Omental fat pad (tissue), 4 donors: ENCODE data around the gene FCER2. TPM values are rescaled to one million over a fixed set of nuclear protein-coding genes. Genes with fewer than 3 reads are reported as not detected.

Experiments
- ATAC-seq: fragments of 150-250 bp; one replicate; pipeline ENCODE4 v1.9.1; 2016; ENCODE audit warnings: mild to moderate bottlenecking, moderate library complexity; ENCODE audit not compliant: low FRiP score
- DNase-seq: peaks from one replicate; pipeline ENCODE4 v3.0.0-alpha.2; 2019; ENCODE audit warnings: low spot score
- total RNA-seq, 4 donors: library from RNA; depleted of rRNA; stranded (reverse); fragments of >200 nt; gene quantifications; one replicate each; pipeline ENCODE4 v1.1.0, GENCODE V29; 2016
- TF ChIP-seq, protein P1 (sequence below), 3 donors: fragments of 450-650 bp; IDR thresholded peaks; one replicate each; pipeline ENCODE4 v1.5.1; 2016 to 2017; ENCODE audit warnings: antibody characterized with exemption in 3 of 3, mild to moderate bottlenecking in 3 of 3, moderate library complexity in 2 of 3

The FCER2 gene
- total RNA-seq, 4 donors from 2014 or later, result 0.65 to 1.8 (median 1.0) TPM

- ATAC-seq, result no peak
- no peak for DNase-seq
- TF ChIP-seq, protein P1, sequence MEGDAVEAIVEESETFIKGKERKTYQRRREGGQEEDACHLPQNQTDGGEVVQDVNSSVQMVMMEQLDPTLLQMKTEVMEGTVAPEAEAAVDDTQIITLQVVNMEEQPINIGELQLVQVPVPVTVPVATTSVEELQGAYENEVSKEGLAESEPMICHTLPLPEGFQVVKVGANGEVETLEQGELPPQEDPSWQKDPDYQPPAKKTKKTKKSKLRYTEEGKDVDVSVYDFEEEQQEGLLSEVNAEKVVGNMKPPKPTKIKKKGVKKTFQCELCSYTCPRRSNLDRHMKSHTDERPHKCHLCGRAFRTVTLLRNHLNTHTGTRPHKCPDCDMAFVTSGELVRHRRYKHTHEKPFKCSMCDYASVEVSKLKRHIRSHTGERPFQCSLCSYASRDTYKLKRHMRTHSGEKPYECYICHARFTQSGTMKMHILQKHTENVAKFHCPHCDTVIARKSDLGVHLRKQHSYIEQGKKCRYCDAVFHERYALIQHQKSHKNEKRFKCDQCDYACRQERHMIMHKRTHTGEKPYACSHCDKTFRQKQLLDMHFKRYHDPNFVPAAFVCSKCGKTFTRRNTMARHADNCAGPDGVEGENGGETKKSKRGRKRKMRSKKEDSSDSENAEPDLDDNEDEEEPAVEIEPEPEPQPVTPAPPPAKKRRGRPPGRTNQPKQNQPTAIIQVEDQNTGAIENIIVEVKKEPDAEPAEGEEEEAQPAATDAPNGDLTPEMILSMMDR (IDR thresholded peaks at IDR 0.05), result no peak
Observed at GRCh38 chr19:7733376-7733775, 31.4 kb upstream of the FCER2 start.

DNA sequence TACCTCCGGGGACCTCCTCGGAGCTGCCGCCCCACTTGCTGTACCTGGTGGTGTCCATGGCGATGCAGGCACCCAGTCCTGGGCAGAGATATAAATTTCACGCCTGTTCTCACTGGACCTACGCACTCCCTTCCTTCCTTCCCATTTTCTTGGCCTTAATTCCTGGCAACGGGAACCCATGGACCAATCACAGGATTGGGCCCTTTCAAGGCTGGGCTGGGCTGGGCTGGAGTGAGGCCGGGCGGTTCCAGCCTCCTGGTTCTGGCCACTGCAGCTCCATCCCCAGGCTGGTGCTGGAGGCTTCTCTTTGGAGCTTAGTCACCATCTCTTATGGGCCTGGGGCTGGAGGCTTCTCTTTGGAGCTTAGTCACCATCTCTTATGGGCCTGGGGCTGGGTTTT lies 30.1 kb upstream of the FCER2 start, which contains the start of gene CLEC4G:
Gene CLEC4G, minus strand, starts transcription at position 66 of the 400 bp plus-strand sequence. Its CDS starts 8 bp downstream, at position 58.
- no peak for DNase-seq
- ATAC-seq, result no peak
- TF ChIP-seq, protein P1 (IDR thresholded peaks at IDR 0.05), result no peak

GRCh38 chr19:7731615-7732014 lies 29.7 kb upstream of the FCER2 start:
- ATAC-seq, result no peak
- DNase-seq, result no peak

GRCh38 chr19:7731218-7731595 lies 29.3 kb upstream of the FCER2 start:
- ATAC-seq, result no peak
- TF ChIP-seq, protein P1 (IDR thresholded peaks at IDR 0.05), result no peak
- no peak for DNase-seq

More at GRCh38 chr19:7731615-7732014, 29.7 kb upstream of the FCER2 start:
- TF ChIP-seq, protein P1 (IDR thresholded peaks at IDR 0.05), result no peak

GRCh38 chr19:7730286-7731217 lies 28.6 kb upstream of the FCER2 start:
- TF ChIP-seq, protein P1 (IDR thresholded peaks at IDR 0.05), result no peak
- DNase-seq, result no peak
- ATAC-seq, result no peak

DNA sequence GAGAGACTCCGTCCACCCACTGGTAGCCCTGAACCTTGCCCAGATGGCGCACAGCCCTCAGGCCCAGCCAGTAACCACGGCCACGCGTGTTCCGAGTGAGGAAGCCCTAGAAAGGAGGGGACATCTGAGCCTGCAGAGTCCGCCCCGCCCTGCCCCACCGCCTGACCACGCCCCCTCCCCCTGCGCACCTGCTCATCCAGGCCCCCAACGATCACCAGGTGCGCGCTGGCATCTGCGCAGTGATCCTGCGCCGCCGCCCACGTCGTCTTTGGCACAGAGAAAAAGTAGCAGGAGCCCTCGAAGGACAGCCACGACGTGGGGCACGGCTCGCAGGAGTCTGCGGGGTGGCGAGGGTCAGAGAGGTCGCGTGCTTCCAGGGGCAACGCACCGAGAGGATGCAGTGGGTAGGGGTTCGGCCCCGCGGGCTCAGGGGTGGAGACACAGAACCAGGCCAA lies 27.9 kb upstream of the FCER2 start:
- ATAC-seq, result no peak

More for the DNA sequence above, 27.9 kb upstream of the FCER2 start:
- TF ChIP-seq, protein P1 (IDR thresholded peaks at IDR 0.05), result no peak
- DNase-seq, result no peak
